Endothelial cell of umbilical vein (primary cell): ENCODE data around the gene AMFR. TPM values are rescaled to one million over a fixed set of nuclear protein-coding genes. Genes with fewer than 3 reads are reported as not detected.

Source experiments
- BruUV-seq: library from RNA; stranded (reverse); fragments of 400-500 nt; replicated peaks from 2 replicates; lab custom pipeline; 2021; lab: Mats Ljungman, UMichigan
- CTCF ChIA-PET: fragments of 300-600, 350-600 bp; sonication (Branson Sonifier 250); formaldehyde crosslinking; loops from one replicate; lab custom pipeline; 2021; ENCODE audit warnings: antibody characterized with exemption, inconsistent platforms; lab: Charles Lee
- POLR2A ChIA-PET: fragments of 300-600, 350-600 bp; sonication (Branson Sonifier 250); formaldehyde crosslinking; loops from one replicate; lab custom pipeline; 2021; ENCODE audit warnings: antibody characterized with exemption, inconsistent platforms; lab: Charles Lee
- DNase-seq: peaks from one replicate; pipeline ENCODE4 v3.0.0-alpha.2; 2011; ENCODE audit warnings: low read depth, low spot score
- FAIRE-seq: peaks from 2 replicates; lab custom pipeline; 2011; peaks lifted over from hg19 to GRCh38; lab: Jason Lieb, UNC
- H2AFZ ChIP-seq: 2 replicates; pipeline ENCODE4 v1.6.0; 2012; ENCODE audit warnings: low read depth, low read length, control low read depth, inconsistent platforms
- H3K27ac ChIP-seq: 2 replicates; pipeline ENCODE4 v1.5.1; 2011; ENCODE audit warnings: low read depth, mild to moderate bottlenecking, control low read depth, low read length, moderate library complexity; ENCODE audit not compliant: insufficient read depth
- H3K27me3 ChIP-seq, 2 experiments: 2 replicates each; pipeline versions ENCODE4 v1.6.0 to v1.6.1; 2011; ENCODE audit warnings: low read length in 2 of 2, mixed read lengths in 1 of 2; ENCODE audit not compliant: control insufficient read depth in 2 of 2, insufficient read depth in 2 of 2
- H3K36me3 ChIP-seq, 2 experiments: 2 replicates in 1 of 2; 3 replicates in 1 of 2; pipeline ENCODE4 v1.5.1; 2011; ENCODE audit warnings: low read length in 2 of 2, mild to moderate bottlenecking in 1 of 2, moderate library complexity in 1 of 2; ENCODE audit not compliant: control insufficient read depth in 2 of 2, insufficient read depth in 2 of 2; ENCODE audit errors: extremely low read depth in 1 of 2
- H3K4me1 ChIP-seq: 3 replicates; pipeline ENCODE4 v1.5.1; 2011; ENCODE audit warnings: mild to moderate bottlenecking, low read length; ENCODE audit not compliant: control insufficient read depth, insufficient read depth; ENCODE audit errors: extremely low read depth
- H3K4me2 ChIP-seq: 2 replicates; pipeline ENCODE4 v1.6.1; 2011; ENCODE audit warnings: low read length, control low read depth, mixed read lengths; ENCODE audit not compliant: insufficient read depth
- H3K4me3 ChIP-seq, 3 experiments: fragments of 200-600 bp in 1 of 3; sonication (generic), shearing (Covaris generic) in 1 of 3; replicated peaks in 1 of 3; 2 replicates each; pipeline ENCODE4 v1.5.1; 2011 to 2016; ENCODE audit warnings: control low read depth in 3 of 3, low read length in 3 of 3, mild to moderate bottlenecking in 2 of 3, inconsistent platforms in 1 of 3, low read depth in 1 of 3, moderate library complexity in 1 of 3; ENCODE audit not compliant: insufficient read depth in 1 of 3
- H3K79me2 ChIP-seq: 2 replicates; pipeline ENCODE4 v1.6.0; 2012; ENCODE audit warnings: low read length, inconsistent platforms; ENCODE audit not compliant: control insufficient read depth, insufficient read depth
- H3K9ac ChIP-seq: replicated peaks from 2 replicates; pipeline ENCODE3; 2011; ENCODE audit warnings: low read length, control low read depth; ENCODE audit not compliant: insufficient read depth; ENCODE audit errors: extremely low read depth
- H3K9me1 ChIP-seq: replicated peaks from 3 replicates; pipeline ENCODE4 v1.6.0; 2011; ENCODE audit warnings: mild to moderate bottlenecking, low read length; ENCODE audit not compliant: control insufficient read depth, insufficient read depth; ENCODE audit errors: extremely low read depth
- H3K9me3 ChIP-seq: replicated peaks from 2 replicates; pipeline ENCODE4 v1.5.1; 2012; ENCODE audit warnings: low read length, inconsistent platforms; ENCODE audit not compliant: control insufficient read depth, insufficient read depth
- H4K20me1 ChIP-seq: replicated peaks from 2 replicates; pipeline ENCODE3; 2011; ENCODE audit warnings: mild to moderate bottlenecking, low read length; ENCODE audit not compliant: control insufficient read depth, insufficient read depth; ENCODE audit errors: extremely low read depth
- CTCF ChIP-seq, 2 donors: IDR thresholded peaks; 1 replicate in 1 of 2; 2 replicates in 1 of 2; pipeline ENCODE4 v1.5.1; 2011; ENCODE audit warnings: low read length in 2 of 2, mild to moderate bottlenecking in 2 of 2, moderate library complexity in 2 of 2, control low read depth in 1 of 2, inconsistent platforms in 1 of 2, low read depth in 1 of 2; ENCODE audit not compliant: insufficient read depth in 1 of 2; ENCODE audit errors: extremely low read depth in 1 of 2
- EZH2 ChIP-seq: IDR thresholded peaks from 2 replicates; pipeline ENCODE4 v1.6.1; 2012; ENCODE audit warnings: borderline replicate concordance, low read depth, mild to moderate bottlenecking, moderate library complexity, low read length, inconsistent platforms; ENCODE audit not compliant: severe bottlenecking
- FOS ChIP-seq: IDR thresholded peaks from 2 replicates; pipeline ENCODE4 v1.6.1; 2011; ENCODE audit warnings: mild to moderate bottlenecking, low read length, moderate library complexity, borderline replicate concordance; ENCODE audit not compliant: insufficient read depth
- GATA2 ChIP-seq: IDR thresholded peaks from 2 replicates; pipeline ENCODE4 v1.7.0; 2011; ENCODE audit warnings: low read depth, mild to moderate bottlenecking, moderate library complexity, mixed read lengths, low read length; ENCODE audit not compliant: insufficient read length, insufficient read depth
- JUN ChIP-seq: IDR thresholded peaks from 2 replicates; pipeline ENCODE4 v1.6.1; 2011; ENCODE audit warnings: borderline replicate concordance, low read depth; ENCODE audit not compliant: insufficient read length, insufficient read depth
- MAX ChIP-seq: IDR thresholded peaks from 2 replicates; pipeline ENCODE4 v1.6.1; 2011; ENCODE audit not compliant: insufficient read depth, insufficient read length
- MYC ChIP-seq: IDR thresholded peaks from one replicate; pipeline ENCODE4 v1.6.1; 2011; ENCODE audit warnings: mild to moderate bottlenecking, low read depth, low read length
- POLR2A ChIP-seq: IDR thresholded peaks from 2 replicates; pipeline ENCODE4 v1.6.1; 2012; ENCODE audit warnings: low read depth, mild to moderate bottlenecking, control low read depth, low read length
- POLR2AphosphoS5 ChIP-seq: IDR thresholded peaks from 2 replicates; pipeline ENCODE4 v1.6.1; 2012; ENCODE audit warnings: low read depth, mild to moderate bottlenecking, control low read depth, low read length, moderate library complexity; ENCODE audit not compliant: insufficient read depth
- dilution Hi-C: fragments of 300-500 bp; cut with MboI; formaldehyde crosslinking; loops from one replicate; pipeline ENCODE4 v1.15.0; 2019; ENCODE audit warnings: low sequenced_read_pairs; ENCODE audit not compliant: extremely low pct_ligation_motif_present
- intact Hi-C: fragments of 100-400 bp; cut with micrococcal nuclease; formaldehyde crosslinking; loops from one replicate; pipeline ENCODE4 v1.10.0; 2022
- polyA plus RNA-seq, 4 experiments: library from polyadenylated mRNA; depleted of rRNA in 3 of 4; stranded (reverse) in 3 of 4; unstranded in 1 of 4; fragments of >200 nt; gene quantifications; 2 replicates each; pipeline versions ENCODE4 v1.2.1 to v1.2.3, GENCODE V29; 2011 to 2012; ENCODE audit warnings: missing spikeins in 1 of 4
- total RNA-seq: library from RNA; stranded (reverse); gene quantifications from 2 replicates; pipeline ENCODE4 v1.2.3, GENCODE V29; 2021

Gene AMFR
- total and polyA plus RNA-seq, 2 donors (not counting 3 experiments of a cell fraction or from before 2014, with no cell fraction given), result 66.5 to 71.7 TPM

- no peaks in the 10 kb centered on the region for H4K20me1 ChIP-seq
- POLR2A ChIA-PET, result interaction anchor here (0.6 kb wide), 1 partner anchor 18 kb away, joined by 5 read pairs; no protein-coding TSS in a partner anchor
- intact Hi-C loops, result no loop called here
Measured at GRCh38 chr16:56417138-56417537, 8.2 kb downstream of the AMFR start.

More at GRCh38 chr16:56417138-56417537, 8.2 kb downstream of the AMFR start:
- Histone ChIP-seq H3K27me3 (no peaks in the 10 kb centered on the region), H3K4me2 (no peak overlapping the region), H3K36me3 (no peaks in the 10 kb centered on the region), H3K27ac (no peak overlapping the region), H2AFZ (no peak overlapping the region), H3K79me2 (peaks cover 60% of the 10 kb centered on the region), H3K9me3 (no peaks in the 10 kb centered on the region), H3K4me3 (no peak overlapping the region), H3K9me1 (no peaks in the 10 kb centered on the region), H3K9ac (no peak overlapping the region), H3K4me1 (no peaks in the 10 kb centered on the region)
- no peak for DNase-seq
- dilution Hi-C loops, result no loop called here
- CTCF ChIA-PET, result interaction anchor here (1.2 kb wide), 1 partner anchor 13 kb away, joined by 3 read pairs; no protein-coding TSS in a partner anchor
- BruUV-seq, result no TSS peak
- no peak for TF ChIP-seq GATA2
- TF ChIP-seq POLR2AphosphoS5, result no peak
- TF ChIP-seq FOS, result no peak
- no peak for TF ChIP-seq MYC
- TF ChIP-seq POLR2A, result no peak
- TF ChIP-seq MAX, result no peak
- TF ChIP-seq EZH2, result no peak
- TF ChIP-seq JUN, result no peak
- no peak for TF ChIP-seq CTCF (IDR thresholded peaks at IDR 0.05; ENCODE audit: extremely low read depth in 1 of 2, insufficient read depth in 1 of 2, low read depth in 1 of 2, low read length in 2 of 2)
- FAIRE-seq, result no peak
